Activated T-cell treated with anti-CD3 and anti-CD28 coated beads, Interleukin-2, amount 50 U/mL, for 1 hour (primary cell): Measurements from ENCODE around the gene NECAB2.

Experiments used
- DNase-seq: peaks from one replicate; pipeline ENCODE4 v3.0.0-alpha.2; 2020

NECAB2 gene

DNA sequence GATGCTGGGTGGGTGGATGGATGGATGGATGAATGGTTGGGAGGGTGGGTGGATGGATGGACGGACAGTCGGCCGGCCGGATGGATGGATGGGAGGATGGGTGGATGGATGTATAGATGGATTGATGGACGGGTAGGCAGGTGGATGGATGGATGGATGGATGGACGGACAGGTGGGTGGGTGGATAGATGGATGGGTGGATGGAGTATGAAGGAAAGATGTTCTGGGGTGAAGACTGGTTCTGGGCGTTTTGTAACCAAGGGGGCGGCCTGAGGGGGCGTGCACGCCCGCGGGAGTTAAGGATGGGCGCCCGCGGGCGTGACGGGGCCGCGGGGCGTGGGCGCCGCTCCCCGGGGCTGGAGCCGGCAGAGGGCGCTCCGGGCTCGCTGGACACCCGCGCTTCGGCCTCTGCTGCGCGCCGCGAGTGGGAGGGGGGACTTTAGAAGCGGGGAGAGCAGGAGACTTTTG lies at the start of gene NECAB2:
Gene NECAB2, plus strand, starts transcription at position 407 of the 468 bp plus-strand sequence. CDS start 405 bp downstream, outside the sequence.
- DNase-seq, result no peak

DNA sequence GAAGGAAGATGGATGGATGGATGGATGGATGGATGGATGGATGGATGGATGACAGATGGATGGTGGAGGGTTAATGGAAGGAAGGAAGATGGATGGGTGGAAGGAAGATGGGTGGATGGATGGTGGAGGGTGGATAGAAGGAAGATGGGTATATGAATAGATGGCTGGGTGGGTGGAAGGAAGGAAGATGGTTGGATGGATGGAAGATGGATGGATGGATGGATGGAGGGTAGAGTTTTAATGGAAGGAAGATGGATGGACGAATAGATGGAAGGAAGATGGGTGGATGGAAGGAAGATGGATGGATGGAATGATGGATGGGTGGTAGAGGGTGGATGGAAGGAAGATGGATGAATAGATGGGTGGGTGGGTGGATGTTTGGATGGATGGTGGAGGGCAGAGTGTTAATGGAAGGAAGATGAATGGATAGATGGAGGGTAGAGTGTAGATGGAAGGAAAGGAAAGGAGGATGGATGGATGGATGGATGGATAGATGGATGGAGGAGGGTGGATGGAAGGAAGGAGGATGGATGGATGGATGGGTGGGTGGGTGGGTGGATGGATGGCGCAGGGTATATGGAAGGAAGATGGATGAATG lies 47.1 kb upstream of the NECAB2 start:
- DNase-seq, result no peak

DNA sequence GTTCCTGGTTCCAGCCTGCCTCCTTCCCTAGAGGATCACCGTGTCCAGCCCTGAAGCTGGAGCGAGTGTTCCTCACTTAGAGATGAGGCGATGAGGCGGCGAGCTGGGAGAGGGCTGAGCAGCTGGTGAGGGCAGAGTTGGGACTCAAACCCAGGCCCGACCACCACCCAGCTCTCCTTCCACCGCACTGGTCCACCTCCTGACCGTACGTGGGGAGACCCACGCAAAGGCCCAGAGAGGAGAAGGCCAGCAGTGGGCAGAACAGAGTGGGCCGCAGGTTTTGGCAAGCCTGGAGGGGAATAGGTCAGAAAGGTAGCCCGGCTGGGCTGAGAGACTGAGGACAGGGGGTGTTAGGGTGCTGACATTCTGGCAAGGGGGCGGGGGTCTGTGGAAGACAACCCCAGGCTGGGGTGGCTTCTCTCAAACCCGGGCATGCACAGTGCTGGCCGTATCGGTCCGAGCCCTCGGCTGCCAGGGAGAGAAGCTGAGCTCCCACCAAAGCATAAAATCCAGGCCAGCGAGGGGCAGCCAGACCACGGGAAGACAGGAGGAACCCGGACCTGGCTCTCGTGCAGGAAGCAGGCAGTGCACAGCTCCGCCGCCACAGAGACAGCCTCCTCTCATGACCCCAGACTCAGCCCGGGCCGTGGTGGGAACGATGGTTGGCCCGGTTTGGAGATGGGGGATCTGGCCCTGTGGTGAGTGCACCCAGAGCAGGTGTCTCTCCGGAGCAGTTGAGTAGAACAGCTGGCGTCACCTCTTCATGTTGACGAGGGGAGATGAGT lies 44.3 kb upstream of the NECAB2 start:
- DNase-seq, result no peak

DNA sequence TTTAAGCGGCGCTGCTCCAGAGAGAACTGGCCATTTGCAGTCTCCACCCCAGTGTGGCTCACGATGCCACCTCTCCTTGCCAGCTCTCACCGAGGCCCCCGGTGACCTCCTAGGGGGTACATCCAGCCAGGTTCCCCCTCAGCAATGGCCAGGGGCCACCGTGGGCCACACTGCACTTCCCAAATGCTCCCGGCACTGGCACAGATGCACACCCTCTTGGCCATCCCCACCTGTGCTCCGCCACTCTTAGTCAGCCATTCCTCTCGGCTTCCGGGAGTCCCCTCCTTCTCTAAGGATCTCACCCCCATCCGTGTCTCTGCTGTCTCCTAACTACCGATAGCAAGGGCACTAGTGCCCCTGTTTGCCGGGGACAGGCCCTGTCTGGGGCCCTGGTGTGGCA lies 43.4 kb upstream of the NECAB2 start:
- DNase-seq, result no peak

DNA sequence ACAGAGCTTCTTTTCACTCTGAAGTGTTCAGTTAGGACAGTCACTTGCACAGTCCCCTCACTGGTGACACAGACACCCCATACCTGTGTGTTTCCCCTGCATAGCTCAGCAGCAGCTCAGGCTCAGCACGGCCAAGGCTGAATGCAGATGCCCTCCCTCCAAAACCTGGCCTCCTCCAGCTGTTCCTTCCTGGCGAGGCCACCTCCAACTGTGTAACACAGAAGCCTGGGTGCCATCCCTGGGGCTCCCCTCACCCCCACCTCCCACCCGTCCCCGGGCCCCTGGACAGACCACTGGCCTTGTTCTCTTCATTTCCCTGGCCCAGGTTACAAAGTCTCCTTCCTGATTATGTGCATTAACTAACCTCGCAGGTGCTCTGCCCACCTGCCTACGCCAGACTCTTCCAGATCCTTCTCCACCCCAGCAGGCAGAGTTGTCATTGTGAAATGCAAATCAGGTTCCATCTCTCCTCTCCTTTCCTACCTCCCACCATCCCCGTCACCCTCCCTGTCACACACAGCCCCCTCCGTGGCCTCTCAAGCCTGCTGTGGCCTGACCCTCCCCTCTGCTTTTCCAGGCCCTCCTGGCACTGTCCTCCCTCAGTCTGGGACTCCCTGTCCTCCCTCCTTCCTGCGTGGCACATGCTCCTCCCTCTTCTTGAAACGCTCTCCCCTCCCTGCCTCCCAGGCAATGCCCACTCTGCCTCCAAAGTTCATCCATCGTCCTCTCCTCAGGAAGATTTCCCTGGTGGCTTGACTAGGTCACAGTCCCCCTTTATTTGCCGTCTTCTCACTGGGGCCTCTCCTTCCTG lies 42.7 kb upstream of the NECAB2 start:
- DNase-seq, result no peak

DNA sequence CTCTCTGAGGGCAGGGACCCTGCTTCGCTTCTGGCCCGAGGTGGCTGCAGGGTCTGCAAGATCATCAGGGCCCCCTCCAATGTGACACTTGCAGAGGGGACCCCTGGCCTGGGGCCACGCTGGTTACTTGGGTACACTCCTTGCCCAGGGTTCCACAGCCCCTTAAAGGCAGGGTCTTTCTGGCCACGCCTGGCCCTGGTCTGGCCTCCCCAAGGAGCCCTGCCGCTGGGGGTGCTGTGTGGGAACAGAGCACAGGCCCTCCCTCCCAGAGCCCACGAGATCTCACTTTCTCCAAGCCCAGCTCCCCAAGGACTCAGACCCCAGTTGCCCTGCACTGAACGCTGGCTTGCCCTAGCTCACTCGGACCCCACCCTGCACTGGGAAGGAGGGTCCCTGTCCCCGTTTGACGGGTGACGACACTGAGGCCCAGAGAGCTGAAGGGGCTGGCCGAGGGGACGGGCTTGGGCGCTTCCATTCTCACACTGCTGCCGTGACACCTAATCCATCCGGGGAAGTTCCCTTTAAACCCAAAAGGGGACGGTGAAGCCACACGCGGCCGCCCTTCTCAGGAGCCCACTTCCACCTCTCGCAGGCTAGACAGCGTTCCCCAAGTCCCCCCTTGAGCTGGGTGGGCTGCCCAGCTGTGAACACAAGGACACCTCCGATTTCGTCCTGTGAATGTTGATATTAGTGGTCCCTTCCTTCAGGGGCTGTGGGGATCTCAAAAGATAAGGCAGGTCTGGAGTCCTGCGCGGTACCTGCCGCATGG lies 41.9 kb upstream of the NECAB2 start:
- no peak for DNase-seq

DNA sequence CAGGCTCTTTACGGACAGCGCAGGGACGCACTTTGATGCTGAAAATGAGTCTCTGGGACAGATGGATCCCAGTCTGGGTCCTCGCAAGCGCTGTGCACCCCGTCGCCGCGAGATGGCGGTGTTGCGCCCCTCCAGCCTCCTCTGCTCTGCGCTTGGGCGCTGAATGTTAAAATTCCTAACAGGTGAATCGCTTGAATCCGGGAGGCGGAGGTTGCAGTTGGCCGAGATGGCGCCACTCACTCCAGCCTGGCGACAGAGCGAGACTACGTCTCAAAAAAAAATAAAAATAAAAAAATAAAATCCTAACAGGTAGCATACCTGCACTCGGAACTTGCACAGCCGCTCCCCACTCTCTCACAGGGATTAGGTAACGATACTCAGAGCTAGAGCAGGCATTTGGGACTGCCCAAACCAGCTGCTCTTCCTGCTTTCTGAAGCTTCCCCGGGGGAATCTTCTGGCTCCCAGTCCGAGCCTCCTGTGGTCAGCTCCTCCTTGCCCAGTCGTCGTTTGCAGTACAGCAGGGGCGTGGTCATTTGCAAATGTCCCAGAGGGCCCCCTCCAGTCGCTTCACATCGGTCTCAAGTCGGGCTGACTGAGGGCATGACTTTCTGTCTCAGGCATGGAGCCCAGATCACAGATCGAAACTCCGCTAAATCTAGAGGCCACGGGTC lies 41.2 kb upstream of the NECAB2 start:
- DNase-seq, result peak; percentile 70

DNA sequence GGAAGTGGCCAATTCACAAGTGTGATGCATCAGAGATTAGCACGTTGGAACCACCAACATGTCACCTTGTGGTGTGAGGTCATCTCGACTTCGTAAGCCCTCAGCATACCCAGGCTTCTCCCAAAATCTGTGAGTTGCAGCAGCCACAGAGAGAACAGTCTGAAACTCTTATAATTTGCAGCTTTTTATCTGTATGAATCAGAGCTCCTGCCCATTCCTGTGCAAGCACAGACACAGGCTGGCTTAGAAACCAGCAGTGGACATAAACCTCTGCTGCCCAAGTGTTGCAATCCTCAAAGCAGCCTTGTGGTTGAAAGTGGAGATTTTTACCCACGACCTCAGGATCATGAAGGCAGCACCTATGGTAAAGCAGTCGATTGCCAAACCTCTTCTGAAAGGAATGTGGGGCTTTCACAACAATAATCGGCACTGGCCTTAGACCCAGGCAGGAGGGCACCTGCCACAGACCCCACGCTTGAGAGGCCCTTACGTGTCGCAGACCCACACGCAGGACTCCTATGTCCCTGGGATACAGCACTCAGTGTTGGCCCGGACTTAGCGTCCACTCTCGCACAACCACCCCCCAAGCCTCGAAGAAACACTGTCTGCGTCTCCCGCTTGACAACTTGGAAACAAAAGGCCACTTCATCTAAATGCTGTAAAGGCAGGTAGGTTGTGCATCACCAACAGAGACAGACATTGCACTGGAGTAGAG lies 39.5 kb upstream of the NECAB2 start:
- DNase-seq, result no peak

DNA sequence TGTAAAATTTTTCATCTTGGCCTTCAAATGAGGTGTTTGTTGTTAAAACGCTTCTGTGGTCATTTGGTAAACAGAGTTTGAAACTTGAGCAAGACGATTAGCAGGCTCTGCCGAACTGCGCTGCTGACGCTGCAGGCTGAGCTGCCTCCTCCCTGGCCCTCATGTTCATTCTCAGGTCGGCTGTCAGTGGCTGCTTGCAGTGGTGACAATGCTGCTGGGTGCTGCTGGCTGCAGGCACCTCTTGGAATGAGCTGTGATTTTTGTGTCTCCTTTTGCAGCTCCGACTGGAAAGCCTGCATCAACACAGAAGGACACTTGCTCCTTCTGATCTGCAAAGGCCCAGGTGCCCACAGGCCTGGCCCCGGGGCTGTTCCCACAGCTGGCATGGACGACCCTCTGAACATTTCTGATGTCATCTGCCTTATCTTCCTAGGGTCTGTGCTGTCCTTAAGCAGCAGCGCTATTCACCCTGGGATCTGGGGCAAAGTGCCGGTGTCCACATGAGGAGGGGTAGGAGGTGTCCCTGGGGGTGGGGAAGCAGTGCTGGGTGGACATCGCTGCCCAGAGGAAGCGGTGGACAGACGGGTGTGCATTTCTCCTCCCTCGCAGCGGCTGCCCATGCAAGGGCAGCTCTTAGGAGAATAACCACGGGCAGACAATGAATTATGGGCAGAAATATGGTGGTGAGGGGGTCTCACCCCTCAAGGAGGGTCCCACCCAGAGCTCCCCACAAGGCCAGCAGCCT lies 38.1 kb upstream of the NECAB2 start:
- no peak for DNase-seq

DNA sequence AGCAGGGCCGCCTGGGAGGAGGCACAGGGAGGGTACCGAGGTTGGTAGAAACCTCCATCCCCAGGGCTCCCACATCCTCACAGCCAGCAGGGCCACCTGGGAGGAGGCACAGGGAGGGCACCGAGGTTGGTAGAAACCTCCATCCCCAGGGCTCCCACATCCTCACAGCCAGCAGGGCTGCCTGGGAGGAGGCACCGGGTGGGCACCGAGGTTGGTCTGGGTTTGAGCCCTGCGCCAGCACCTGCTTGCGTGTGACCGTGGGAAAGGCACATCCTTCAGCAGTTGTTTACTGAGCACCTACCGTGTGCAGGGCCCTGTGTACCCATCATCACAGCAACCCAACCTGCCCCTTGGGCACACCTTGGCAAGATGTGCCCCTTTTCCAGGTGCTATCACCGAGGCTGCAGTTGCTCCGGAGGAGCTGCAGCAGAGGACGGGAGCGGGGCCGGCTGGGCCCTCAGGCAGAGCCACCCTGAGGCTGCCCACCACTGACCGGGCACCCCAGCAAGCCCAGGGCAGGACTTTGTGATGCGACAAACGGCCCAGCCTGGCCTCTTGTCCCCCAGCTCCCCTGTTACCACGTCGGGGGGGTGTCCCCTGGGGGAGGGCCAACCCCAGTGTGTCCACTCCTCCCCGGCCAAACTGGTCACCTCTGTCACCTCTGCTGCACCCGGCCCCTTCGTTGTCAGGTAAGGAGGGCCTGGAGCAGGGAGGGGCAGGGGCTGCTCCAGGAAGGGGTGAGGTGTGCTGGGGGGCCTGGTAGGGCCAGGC lies 37.1 kb upstream of the NECAB2 start:
- no peak for DNase-seq

DNA sequence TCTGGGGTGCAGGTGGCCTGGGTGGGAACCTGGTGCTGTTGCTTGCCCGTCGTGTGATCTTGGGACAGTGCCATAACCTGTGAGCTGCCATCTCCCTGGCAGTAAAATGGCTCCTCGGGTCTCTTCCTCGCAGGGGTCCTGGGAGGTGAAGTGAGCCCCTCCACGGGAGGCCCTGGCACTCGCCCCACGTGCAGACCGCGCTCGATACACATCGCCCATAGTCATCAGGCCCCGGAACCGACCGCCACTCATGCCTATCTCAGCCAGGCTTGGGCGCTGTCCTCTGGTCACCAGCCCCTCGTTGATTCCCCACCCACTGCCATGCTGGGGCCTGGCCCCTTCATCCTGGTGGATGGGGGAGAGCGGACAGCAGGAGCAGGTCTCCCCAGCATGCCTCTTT lies 36.5 kb upstream of the NECAB2 start:
- no peak for DNase-seq

DNA sequence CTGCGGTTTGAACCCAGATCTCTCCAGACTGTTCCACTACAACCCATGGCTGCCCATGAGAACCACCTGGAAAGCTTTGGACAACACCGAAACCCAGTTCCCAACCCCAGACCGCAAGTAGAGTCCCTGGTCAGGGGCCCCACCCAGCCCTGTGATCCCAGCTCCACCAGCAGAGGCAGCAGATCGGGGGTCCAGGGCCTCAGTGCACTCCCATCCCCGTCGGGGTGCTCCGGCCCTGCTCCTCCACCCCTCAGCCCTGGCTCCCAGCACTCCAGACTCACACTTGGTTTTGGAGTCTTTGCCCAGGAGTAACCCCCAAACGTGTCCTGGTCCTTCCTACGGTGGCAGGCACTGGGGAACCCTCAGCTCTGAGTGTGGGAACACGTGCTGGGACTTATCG lies 35.7 kb upstream of the NECAB2 start:
- no peak for DNase-seq

DNA sequence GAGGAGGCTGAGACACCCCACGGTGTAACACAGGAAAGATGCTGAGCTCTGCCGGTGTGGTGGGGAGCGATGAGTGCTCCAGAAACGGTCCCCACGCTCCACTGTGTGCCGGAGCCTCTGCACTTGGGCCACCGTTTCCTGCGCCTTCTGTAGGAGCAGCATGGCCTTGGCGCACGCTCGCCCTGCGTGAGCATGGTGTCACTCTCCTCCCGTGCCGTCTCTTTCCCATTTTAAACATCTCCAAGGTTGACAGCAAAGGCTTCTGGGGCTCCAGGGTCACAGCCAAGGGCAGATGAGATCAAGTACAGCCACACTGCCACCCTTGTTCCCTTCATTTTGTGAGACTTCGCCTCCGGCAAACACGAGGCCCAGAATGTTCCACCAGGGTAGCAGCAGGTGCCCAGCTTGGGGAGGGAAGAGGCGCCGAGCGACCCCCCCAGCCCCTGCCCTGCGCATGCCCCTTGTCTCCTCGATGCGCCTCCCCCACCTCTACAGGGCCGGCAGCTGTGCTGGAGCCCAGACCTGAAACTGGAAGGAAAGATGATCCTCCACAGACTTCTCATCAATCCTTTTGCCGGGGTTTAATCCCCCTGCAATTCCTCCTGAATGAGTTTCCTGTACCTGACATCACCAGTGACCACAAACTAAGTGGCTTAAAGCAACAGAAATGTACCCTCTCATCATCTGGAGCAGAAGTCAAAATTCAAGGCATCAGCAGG lies 34.9 kb upstream of the NECAB2 start:
- no peak for DNase-seq

DNA sequence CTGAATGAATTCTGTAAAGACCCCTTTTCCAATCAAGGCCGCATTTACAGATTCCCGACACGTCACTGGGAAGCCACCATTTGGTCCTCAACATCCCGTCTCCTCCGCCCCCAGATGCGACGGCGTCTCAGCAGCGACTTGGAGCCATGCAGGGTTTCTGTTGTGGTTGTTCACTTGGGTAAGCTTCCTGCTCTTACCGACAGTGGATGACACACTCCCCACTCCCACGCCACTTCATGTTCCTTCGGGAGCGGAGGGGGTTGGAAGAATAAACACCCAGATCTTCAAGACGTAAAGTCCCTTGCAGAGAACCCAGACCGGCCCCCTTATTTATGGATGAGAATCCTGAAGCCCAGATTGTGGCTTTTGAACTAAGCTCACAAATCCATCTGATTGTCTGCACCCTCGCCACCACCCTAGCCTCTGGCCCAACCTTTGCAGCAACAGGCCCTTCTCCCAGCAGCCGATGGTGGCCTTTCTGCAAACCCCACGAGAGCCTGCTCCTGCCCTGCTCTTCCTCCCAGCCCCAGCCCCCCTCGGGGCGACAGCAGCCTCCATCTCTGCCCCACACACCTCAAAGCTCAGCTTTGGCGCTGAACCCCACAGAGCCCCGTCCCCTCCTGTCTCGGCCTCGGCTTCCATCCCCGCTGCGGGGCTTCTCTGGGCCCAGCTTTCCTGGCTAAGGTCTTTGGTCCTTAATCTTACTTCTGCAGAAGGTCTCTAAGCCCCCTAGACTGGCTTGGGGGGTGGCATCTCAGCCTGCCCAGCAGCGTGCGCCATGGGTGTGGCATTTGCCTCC lies 34.0 kb upstream of the NECAB2 start:
- no peak for DNase-seq

DNA sequence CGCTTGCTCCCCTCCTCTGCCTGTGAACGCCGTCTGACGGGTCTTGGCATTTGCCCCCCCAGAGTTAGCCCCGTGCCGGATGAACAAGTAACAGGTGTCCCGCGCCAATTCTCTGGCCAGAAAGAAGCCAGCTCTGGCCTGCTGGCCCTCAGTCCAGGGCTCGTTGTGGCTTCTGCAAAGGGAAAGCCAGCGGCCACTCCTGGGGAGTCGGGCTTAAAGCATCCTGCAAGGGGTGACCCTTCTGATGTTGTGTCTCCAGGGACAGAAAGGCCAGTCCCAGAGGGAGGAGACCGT lies 33.4 kb upstream of the NECAB2 start:
- no peak for DNase-seq

DNA sequence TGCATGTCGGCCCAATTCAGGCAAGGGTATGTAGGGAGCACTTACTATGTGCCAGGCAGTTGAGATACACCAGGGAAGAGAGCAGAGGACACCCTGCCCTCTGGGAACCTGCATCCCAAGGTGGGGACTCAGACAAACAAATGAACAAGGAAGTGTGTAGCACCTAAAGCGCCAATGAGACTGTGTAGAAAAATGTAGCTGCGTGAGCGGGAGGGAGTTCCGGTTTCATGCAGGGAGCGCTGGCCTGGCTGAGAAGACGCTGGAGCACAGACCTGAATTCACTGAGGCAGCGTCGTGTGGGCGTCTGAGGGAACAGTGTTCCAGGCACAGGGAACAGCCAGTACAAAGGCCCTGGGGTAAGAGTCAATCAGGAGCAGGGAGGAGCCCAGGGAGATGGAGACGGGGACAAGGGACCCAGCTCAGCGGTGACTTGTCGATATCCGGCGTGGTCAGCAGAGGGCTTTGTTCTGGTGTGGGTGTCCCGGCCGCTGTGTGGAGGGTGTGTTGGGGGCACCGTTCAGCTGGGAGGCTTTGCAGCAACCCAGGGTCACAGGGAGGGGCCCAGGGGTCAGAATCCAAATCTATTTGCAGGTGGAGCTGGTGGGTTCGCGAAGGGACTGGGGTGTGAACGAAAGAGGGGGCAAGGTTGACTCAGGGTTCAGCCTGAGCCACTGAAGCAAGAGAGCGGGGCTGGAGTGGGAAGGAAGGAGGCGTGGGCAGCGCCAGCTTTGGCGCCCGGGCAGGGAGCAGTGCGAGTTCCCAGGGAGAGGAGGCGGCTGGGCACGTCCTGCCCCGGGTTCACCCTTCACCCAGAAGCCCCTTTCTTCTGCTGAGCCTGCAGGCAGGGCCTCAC lies 32.8 kb upstream of the NECAB2 start:
- DNase-seq, result no peak

DNA sequence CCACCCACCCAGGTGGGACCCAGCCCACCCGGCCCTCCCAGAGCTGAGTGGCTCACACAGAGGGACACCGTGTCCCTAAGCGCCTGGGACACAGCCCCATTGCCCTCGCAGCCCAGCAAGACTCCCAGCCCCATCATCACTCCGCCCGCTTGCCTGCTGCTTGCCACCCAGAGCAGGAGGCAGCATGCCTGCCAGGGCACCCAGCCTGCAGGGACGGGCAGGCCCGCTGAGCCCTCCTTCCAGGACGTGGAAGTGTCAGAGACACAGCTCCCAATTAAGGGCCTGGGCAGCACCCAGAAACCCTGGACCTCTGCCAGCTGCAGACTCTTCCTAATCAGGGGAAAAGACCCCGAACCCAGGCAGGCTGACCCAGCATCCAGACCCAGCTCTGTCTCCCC lies 32.2 kb upstream of the NECAB2 start:
- DNase-seq, result no peak
